WTC11 (cell line): ENCODE measurements around the gene STAT2. TPM values are rescaled to one million over a fixed set of nuclear protein-coding genes. Genes with fewer than 3 reads are reported as not detected.

Source experiments
- ATAC-seq: fragments of 200-7000 bp; cut with Tn5 transposase; 2 replicates; pipeline ENCODE4 v1.10.0; 2021; ENCODE audit warnings: mild to moderate bottlenecking, moderate library complexity
- CTCF ChIA-PET: fragments of 300-600 bp; sonication (Branson Sonifier 250); formaldehyde crosslinking; loops from one replicate; lab custom pipeline; 2021; ENCODE audit warnings: antibody characterized with exemption; lab: Charles Lee
- POLR2A ChIA-PET: fragments of 350-600 bp; sonication (Branson Sonifier 250); formaldehyde crosslinking; loops from one replicate; lab custom pipeline; 2021; ENCODE audit warnings: antibody characterized with exemption; lab: Charles Lee
- DNase-seq: peaks from one replicate; pipeline ENCODE4 v3.0.0; 2021; ENCODE audit warnings: low spot score
- H3K27ac Mint-ChIP-seq: 2 replicates; pipeline ENCODE4 v1.8.0; 2021; ENCODE audit warnings: mixed read lengths
- H3K27me3 Mint-ChIP-seq: 2 replicates; pipeline ENCODE4 v1.8.0; 2021; ENCODE audit warnings: low read depth, mild to moderate bottlenecking, moderate library complexity, mixed read lengths
- H3K36me3 Mint-ChIP-seq: 2 replicates; pipeline ENCODE4 v1.8.0; 2021; ENCODE audit warnings: mixed read lengths
- H3K4me1 Mint-ChIP-seq: 2 replicates; pipeline ENCODE4 v1.8.0; 2022; ENCODE audit warnings: mixed read lengths
- H3K4me3 Mint-ChIP-seq: 2 replicates; pipeline ENCODE4 v1.8.0; 2021; ENCODE audit warnings: mild to moderate bottlenecking, moderate library complexity, mixed read lengths
- H3K9me3 Mint-ChIP-seq: 2 replicates; pipeline ENCODE4 v1.8.0; 2021; ENCODE audit warnings: mixed read lengths
- FOXK1 ChIP-seq: sonication (generic); formaldehyde crosslinking; IDR thresholded peaks from 2 replicates; pipeline ENCODE4 v1.8.0; 2022; ENCODE audit warnings: mild to moderate bottlenecking, moderate library complexity, missing genetic modification reagents
- FOXP1 ChIP-seq: sonication (generic); formaldehyde crosslinking; IDR thresholded peaks from 2 replicates; pipeline ENCODE4 v1.8.0; 2022; ENCODE audit warnings: missing genetic modification reagents, mild to moderate bottlenecking, moderate library complexity, borderline replicate concordance
- GTF2I ChIP-seq: fragments of 250-450 bp; sonication (Bioruptor Pico); conservative IDR thresholded peaks from 2 replicates; pipeline ENCODE4 v1.4.0; 2021; ENCODE audit warnings: mild to moderate bottlenecking
- HMGA2 ChIP-seq: fragments of 250-450 bp; sonication (Bioruptor Pico); IDR thresholded peaks from 2 replicates; pipeline ENCODE4 v1.4.0; 2021; ENCODE audit warnings: mild to moderate bottlenecking, moderate library complexity
- JAZF1 ChIP-seq: fragments of 250-450 bp; sonication (Bioruptor Pico); IDR thresholded peaks from 2 replicates; pipeline ENCODE4 v1.9.0; 2021; ENCODE audit warnings: moderate library complexity, mild to moderate bottlenecking, inconsistent platforms
- MXD4 ChIP-seq: fragments of 250-450 bp; sonication (Bioruptor Pico); IDR thresholded peaks from 2 replicates; pipeline ENCODE4 v1.8.0; 2021; ENCODE audit warnings: mild to moderate bottlenecking, moderate library complexity, borderline replicate concordance
- SOX15 ChIP-seq: fragments of 250-450 bp; sonication (Bioruptor Pico); IDR thresholded peaks from 2 replicates; pipeline ENCODE4 v1.9.0; 2021; ENCODE audit warnings: mild to moderate bottlenecking
- SP1 ChIP-seq: sonication (generic); formaldehyde crosslinking; conservative IDR thresholded peaks from 2 replicates; pipeline ENCODE4 v1.8.1; 2022; ENCODE audit warnings: missing genetic modification reagents
- ZNF317 ChIP-seq: sonication (generic); formaldehyde crosslinking; IDR thresholded peaks from 2 replicates; pipeline ENCODE4 v1.8.1; 2023; ENCODE audit warnings: low read depth, mild to moderate bottlenecking, moderate library complexity, missing genetic modification reagents, borderline replicate concordance
- ZNF671 ChIP-seq: fragments of 250-450 bp; sonication (Bioruptor Pico); IDR thresholded peaks from 2 replicates; pipeline ENCODE4 v1.8.0; 2021; ENCODE audit warnings: mild to moderate bottlenecking
- total RNA-seq: library from RNA; stranded (reverse); gene quantifications from 3 replicates; pipeline ENCODE4 v1.2.3, GENCODE V29; 2021
- TF ChIP-seq, protein P1 (sequence below): sonication (generic); formaldehyde crosslinking; IDR thresholded peaks from 2 replicates; pipeline ENCODE4 v1.8.0; 2022; ENCODE audit warnings: mild to moderate bottlenecking, missing genetic modification reagents
- TF ChIP-seq, protein P2 (sequence below): fragments of 250-450 bp; sonication (Bioruptor Pico); IDR thresholded peaks from 2 replicates; pipeline ENCODE4 v1.8.0; 2021; ENCODE audit warnings: mild to moderate bottlenecking
- TF ChIP-seq, protein P3 (sequence below): fragments of 250-450 bp; sonication (Bioruptor Pico); IDR thresholded peaks from 2 replicates; pipeline ENCODE4 v2.1.2; 2022; ENCODE audit warnings: mild to moderate bottlenecking, moderate library complexity
- TF ChIP-seq, protein P4 (sequence below): fragments of 250-450 bp; sonication (Bioruptor Pico); conservative IDR thresholded peaks from 2 replicates; pipeline ENCODE4 v1.9.0; 2021; ENCODE audit warnings: mild to moderate bottlenecking
- TF ChIP-seq, protein P5 (sequence below): sonication (generic); formaldehyde crosslinking; IDR thresholded peaks from 2 replicates; pipeline ENCODE4 v1.8.1; 2022; ENCODE audit warnings: mild to moderate bottlenecking, missing genetic modification reagents, moderate library complexity, borderline replicate concordance
- TF ChIP-seq, protein P6 (sequence below): sonication (generic); formaldehyde crosslinking; IDR thresholded peaks from 2 replicates; pipeline ENCODE4 v1.8.1; 2022; ENCODE audit warnings: low read depth, missing genetic modification reagents, borderline replicate concordance
- TF ChIP-seq, protein P7 (sequence below): sonication (generic); formaldehyde crosslinking; conservative IDR thresholded peaks from 2 replicates; pipeline ENCODE4 v1.8.1; 2023; ENCODE audit warnings: mild to moderate bottlenecking, low read depth, missing genetic modification reagents, moderate library complexity
- TF ChIP-seq, protein P8 (sequence below): fragments of 250-450 bp; sonication (Bioruptor Pico); IDR thresholded peaks from 2 replicates; pipeline ENCODE4 v1.9.0; 2021; ENCODE audit warnings: moderate library complexity, mild to moderate bottlenecking, inconsistent platforms, borderline replicate concordance
- TF ChIP-seq, protein P9 (sequence below): sonication (generic); formaldehyde crosslinking; IDR thresholded peaks from 2 replicates; pipeline ENCODE4 v1.8.1; 2023; ENCODE audit warnings: mild to moderate bottlenecking, missing genetic modification reagents

The STAT2 gene
- total RNA-seq, 1 experiment from 2014 or later = 54.5 TPM

DNA sequence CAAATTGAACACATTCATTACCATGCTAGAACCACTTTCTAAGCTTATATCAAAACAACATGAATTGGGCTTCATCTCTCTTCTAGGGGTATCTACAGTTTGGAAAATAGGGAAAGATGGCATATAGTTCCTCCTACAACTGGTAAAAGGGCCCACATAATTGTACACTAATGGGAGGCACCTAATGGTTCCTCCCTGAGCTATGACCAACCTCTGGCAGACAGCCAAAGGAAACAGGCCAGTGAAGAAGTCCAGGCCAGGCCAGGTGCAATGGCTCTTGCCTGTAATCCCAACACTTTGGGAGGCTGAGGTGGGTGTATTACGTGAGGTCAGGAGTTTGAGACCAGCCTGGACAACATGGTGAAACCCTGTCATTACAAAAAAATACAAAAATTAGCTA lies 26.0 kb upstream of the STAT2 start (continued):
- TF ChIP-seq, protein P1, sequence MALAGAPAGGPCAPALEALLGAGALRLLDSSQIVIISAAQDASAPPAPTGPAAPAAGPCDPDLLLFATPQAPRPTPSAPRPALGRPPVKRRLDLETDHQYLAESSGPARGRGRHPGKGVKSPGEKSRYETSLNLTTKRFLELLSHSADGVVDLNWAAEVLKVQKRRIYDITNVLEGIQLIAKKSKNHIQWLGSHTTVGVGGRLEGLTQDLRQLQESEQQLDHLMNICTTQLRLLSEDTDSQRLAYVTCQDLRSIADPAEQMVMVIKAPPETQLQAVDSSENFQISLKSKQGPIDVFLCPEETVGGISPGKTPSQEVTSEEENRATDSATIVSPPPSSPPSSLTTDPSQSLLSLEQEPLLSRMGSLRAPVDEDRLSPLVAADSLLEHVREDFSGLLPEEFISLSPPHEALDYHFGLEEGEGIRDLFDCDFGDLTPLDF (CRISPR knock-in tag) = no peak
- TF ChIP-seq, protein P2, sequence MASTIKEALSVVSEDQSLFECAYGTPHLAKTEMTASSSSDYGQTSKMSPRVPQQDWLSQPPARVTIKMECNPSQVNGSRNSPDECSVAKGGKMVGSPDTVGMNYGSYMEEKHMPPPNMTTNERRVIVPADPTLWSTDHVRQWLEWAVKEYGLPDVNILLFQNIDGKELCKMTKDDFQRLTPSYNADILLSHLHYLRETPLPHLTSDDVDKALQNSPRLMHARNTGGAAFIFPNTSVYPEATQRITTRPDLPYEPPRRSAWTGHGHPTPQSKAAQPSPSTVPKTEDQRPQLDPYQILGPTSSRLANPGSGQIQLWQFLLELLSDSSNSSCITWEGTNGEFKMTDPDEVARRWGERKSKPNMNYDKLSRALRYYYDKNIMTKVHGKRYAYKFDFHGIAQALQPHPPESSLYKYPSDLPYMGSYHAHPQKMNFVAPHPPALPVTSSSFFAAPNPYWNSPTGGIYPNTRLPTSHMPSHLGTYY (CRISPR knock-in tag) = no peak
- TF ChIP-seq, protein P3, sequence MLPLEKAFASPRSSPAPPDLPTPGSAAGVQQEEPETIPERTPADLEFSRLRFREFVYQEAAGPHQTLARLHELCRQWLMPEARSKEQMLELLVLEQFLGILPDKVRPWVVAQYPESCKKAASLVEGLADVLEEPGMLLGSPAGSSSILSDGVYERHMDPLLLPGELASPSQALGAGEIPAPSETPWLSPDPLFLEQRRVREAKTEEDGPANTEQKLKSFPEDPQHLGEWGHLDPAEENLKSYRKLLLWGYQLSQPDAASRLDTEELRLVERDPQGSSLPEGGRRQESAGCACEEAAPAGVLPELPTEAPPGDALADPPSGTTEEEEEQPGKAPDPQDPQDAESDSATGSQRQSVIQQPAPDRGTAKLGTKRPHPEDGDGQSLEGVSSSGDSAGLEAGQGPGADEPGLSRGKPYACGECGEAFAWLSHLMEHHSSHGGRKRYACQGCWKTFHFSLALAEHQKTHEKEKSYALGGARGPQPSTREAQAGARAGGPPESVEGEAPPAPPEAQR (CRISPR knock-in tag) = no peak
- no peak for TF ChIP-seq SOX15 (CRISPR knock-in tag)
- TF ChIP-seq, protein P4, sequence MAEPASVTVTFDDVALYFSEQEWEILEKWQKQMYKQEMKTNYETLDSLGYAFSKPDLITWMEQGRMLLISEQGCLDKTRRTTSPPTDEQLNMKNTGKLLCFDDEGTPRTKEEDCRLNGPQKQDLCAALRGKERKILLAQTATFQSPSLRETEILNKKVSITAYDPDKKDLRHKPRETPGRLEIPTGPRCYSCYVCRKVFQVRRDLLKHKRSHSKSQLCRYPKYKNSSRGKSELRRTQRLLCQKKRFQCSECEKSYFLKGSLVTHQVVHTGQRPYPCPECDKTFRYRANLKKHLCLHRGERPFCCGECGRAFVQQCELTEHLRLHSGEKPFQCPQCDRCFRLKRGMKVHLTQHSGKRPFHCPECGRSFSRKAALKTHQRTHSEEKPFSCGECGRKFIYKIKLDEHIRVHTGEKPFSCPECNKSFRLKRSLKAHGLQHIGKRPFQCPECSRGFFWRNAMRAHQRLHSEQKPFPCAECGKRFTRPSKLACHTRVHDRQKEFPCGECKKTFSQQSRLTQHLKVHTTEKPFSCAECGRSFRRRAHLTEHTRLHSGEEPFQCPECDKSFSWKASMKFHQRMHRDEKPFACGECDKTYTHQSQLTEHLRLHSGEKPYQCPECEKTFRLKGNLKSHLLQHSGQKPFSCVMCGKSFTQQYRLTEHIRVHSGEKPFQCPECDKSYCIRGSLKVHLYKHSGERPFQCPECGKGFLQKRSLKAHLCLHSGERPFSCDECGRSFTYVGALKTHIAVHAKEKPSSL = no peak
- TF ChIP-seq, protein P5, sequence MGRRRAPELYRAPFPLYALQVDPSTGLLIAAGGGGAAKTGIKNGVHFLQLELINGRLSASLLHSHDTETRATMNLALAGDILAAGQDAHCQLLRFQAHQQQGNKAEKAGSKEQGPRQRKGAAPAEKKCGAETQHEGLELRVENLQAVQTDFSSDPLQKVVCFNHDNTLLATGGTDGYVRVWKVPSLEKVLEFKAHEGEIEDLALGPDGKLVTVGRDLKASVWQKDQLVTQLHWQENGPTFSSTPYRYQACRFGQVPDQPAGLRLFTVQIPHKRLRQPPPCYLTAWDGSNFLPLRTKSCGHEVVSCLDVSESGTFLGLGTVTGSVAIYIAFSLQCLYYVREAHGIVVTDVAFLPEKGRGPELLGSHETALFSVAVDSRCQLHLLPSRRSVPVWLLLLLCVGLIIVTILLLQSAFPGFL (CRISPR knock-in tag) = no peak
- TF ChIP-seq, protein P6, sequence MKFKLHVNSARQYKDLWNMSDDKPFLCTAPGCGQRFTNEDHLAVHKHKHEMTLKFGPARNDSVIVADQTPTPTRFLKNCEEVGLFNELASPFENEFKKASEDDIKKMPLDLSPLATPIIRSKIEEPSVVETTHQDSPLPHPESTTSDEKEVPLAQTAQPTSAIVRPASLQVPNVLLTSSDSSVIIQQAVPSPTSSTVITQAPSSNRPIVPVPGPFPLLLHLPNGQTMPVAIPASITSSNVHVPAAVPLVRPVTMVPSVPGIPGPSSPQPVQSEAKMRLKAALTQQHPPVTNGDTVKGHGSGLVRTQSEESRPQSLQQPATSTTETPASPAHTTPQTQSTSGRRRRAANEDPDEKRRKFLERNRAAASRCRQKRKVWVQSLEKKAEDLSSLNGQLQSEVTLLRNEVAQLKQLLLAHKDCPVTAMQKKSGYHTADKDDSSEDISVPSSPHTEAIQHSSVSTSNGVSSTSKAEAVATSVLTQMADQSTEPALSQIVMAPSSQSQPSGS = no peak
- no peak for TF ChIP-seq ZNF671 (CRISPR knock-in tag)
- TF ChIP-seq, protein P7, sequence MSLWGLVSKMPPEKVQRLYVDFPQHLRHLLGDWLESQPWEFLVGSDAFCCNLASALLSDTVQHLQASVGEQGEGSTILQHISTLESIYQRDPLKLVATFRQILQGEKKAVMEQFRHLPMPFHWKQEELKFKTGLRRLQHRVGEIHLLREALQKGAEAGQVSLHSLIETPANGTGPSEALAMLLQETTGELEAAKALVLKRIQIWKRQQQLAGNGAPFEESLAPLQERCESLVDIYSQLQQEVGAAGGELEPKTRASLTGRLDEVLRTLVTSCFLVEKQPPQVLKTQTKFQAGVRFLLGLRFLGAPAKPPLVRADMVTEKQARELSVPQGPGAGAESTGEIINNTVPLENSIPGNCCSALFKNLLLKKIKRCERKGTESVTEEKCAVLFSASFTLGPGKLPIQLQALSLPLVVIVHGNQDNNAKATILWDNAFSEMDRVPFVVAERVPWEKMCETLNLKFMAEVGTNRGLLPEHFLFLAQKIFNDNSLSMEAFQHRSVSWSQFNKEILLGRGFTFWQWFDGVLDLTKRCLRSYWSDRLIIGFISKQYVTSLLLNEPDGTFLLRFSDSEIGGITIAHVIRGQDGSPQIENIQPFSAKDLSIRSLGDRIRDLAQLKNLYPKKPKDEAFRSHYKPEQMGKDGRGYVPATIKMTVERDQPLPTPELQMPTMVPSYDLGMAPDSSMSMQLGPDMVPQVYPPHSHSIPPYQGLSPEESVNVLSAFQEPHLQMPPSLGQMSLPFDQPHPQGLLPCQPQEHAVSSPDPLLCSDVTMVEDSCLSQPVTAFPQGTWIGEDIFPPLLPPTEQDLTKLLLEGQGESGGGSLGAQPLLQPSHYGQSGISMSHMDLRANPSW (CRISPR knock-in tag) = no peak
- TF ChIP-seq FOXK1 (CRISPR knock-in tag) = no peak
- no peak for TF ChIP-seq MXD4 (CRISPR knock-in tag)

DNA sequence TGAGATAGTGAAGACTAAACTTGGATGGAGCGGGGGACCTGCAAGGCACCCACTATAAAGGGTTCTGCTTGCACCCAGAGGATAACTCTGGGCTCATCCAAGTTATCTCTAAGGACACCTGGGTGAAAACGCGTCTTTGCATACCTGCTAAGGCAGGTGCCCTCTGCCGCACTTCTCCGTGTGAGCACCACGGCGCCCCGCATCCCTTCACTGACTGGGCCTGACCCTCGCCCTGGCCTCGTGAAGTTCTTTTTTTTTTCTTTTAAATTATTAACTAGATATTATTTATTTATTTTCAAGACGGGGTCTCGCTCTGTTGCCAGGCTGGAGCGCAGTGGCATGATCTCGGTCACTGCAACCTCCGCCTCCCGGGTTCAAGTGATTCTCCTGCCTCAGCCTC lies 22.7 kb upstream of the STAT2 start:
- no peaks in the 10 kb centered on the region for H3K36me3 Mint-ChIP-seq
- 0 out of 2 replicates have a peak, but pooled peaks cover 4% of the 10 kb centered on the region for H3K9me3 Mint-ChIP-seq
- H3K27me3 Mint-ChIP-seq = peaks cover 2% of the 10 kb centered on the region
- ChIA-PET CTCF (no interaction called here), POLR2A (no interaction called here)
- ATAC-seq = no peak
- H3K4me1 Mint-ChIP-seq = peaks cover 9% of the 10 kb centered on the region
- H3K4me3 Mint-ChIP-seq = no peak overlapping the region
- no peak overlapping the region for H3K27ac Mint-ChIP-seq
- TF ChIP-seq SP1 (no peak), ZNF317 (CRISPR knock-in tag) (no peak), JAZF1 (no peak), FOXP1 (CRISPR knock-in tag) (no peak), FOXK1 (CRISPR knock-in tag) (no peak), HMGA2 (CRISPR knock-in tag) (no peak), GTF2I (CRISPR knock-in tag) (no peak)
- TF ChIP-seq, protein P8, sequence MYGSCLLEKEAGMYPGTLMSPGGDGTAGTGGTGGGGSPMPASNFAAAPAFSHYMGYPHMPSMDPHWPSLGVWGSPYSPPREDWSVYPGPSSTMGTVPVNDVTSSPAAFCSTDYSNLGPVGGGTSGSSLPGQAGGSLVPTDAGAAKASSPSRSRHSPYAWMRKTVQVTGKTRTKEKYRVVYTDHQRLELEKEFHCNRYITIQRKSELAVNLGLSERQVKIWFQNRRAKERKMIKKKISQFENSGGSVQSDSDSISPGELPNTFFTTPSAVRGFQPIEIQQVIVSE (CRISPR knock-in tag) = no peak
- TF ChIP-seq, protein P1 (CRISPR knock-in tag) = no peak
- TF ChIP-seq, protein P9, sequence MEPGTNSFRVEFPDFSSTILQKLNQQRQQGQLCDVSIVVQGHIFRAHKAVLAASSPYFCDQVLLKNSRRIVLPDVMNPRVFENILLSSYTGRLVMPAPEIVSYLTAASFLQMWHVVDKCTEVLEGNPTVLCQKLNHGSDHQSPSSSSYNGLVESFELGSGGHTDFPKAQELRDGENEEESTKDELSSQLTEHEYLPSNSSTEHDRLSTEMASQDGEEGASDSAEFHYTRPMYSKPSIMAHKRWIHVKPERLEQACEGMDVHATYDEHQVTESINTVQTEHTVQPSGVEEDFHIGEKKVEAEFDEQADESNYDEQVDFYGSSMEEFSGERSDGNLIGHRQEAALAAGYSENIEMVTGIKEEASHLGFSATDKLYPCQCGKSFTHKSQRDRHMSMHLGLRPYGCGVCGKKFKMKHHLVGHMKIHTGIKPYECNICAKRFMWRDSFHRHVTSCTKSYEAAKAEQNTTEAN (CRISPR knock-in tag) = no peak
- no peak for DNase-seq
